Naive thymus-derived CD8-positive, alpha-beta T cell (primary cell): ENCODE measurements around the gene DCAF12. TPM values are rescaled to one million over a fixed set of nuclear protein-coding genes. Genes with fewer than 3 reads are reported as not detected.
"Not testable (repeated sequence)": the region's sequence is repeated elsewhere in the genome, so short reads cannot be mapped to it uniquely, and the experiment has no call there.

ENCODE experiments used
- ATAC-seq, 2 donors: fragments of 150-1000 bp; cut with Tn5 transposase in 1 of 2; sonication (Bioruptor Pico), chemical (Tn5 transposase) in 1 of 2; 1 replicate in 1 of 2; 2 replicates in 1 of 2; pipeline ENCODE4 v1.10.0; 2021; ENCODE audit warnings: mild to moderate bottlenecking in 2 of 2, moderate library complexity in 2 of 2
- POLR2A ChIA-PET: fragments of 350-600 bp; sonication (Branson Sonifier 250); formaldehyde crosslinking; loops from one replicate; lab custom pipeline; 2021; ENCODE audit warnings: antibody characterized with exemption; lab: Charles Lee
- DNase-seq, 10 donors: peaks; one replicate each; pipeline versions ENCODE4 v3.0.0 to v3.0.0-alpha.2; 2020 to 2022
- H3K27ac Mint-ChIP-seq, 10 donors: one replicate each; pipeline ENCODE4 v1.8.0; 2020 to 2022; ENCODE audit warnings: mild to moderate bottlenecking in 10 of 10, mixed read lengths in 10 of 10, moderate library complexity in 4 of 10, inconsistent platforms in 1 of 10
- H3K27me3 Mint-ChIP-seq, 5 donors: one replicate each; pipeline ENCODE4 v1.8.0; 2021 to 2022; ENCODE audit warnings: mixed read lengths in 5 of 5
- H3K36me3 Mint-ChIP-seq, 3 donors: one replicate each; pipeline ENCODE4 v1.8.0; 2020 to 2022; ENCODE audit warnings: mixed read lengths in 3 of 3, mild to moderate bottlenecking in 2 of 3, inconsistent platforms in 1 of 3
- H3K4me1 Mint-ChIP-seq, 4 donors: one replicate each; pipeline ENCODE4 v1.8.0; 2021 to 2022; ENCODE audit warnings: mixed read lengths in 4 of 4
- H3K4me3 Mint-ChIP-seq, 10 donors: one replicate each; pipeline ENCODE4 v1.8.0; 2020 to 2022; ENCODE audit warnings: mild to moderate bottlenecking in 10 of 10, mixed read lengths in 10 of 10, moderate library complexity in 6 of 10, inconsistent platforms in 1 of 10
- H3K9me3 Mint-ChIP-seq, 9 donors: one replicate each; pipeline ENCODE4 v1.8.0; 2020 to 2022; ENCODE audit warnings: mixed read lengths in 9 of 9, mild to moderate bottlenecking in 3 of 9, inconsistent platforms in 1 of 9, moderate library complexity in 1 of 9
- polyA plus RNA-seq, 3 donors: library from polyadenylated mRNA; unstranded; fragments of 300-500 nt; fragmentation: Illumina TruSeq; gene quantifications; one replicate each; pipeline ENCODE4 v1.2.3, GENCODE V29; 2021
- total RNA-seq, 8 experiments: library from RNA in 2 of 8; stranded (reverse) in 2 of 8; gene quantifications; one replicate each; pipeline ENCODE4 v1.2.3 and lab custom pipeline; 2021 to 2026

DCAF12 gene
- total and polyA plus RNA-seq, 5 experiments from 2014 or later, result 9.0 to 24.0 (median 14.8) TPM

GRCh38 chr9:34048727-34049629 is 77.5 kb downstream of the DCAF12 start, which contains the start of gene UBAP2:
Gene UBAP2 (minus strand): TSS chr9:34048887. CDS start chr9:34017148, 31,739 bp downstream.
- Mint-ChIP-seq H3K27ac (peak within 1 kb of the TSS; percentile 94 to 100 (median 99)), H3K4me1 (peaks cover 22 to 37% (median 33%) of the 10 kb centered on the region in 4 donors), H3K4me3 (peak within 1 kb of the TSS; percentile 95 to 100 (median 98)), H3K36me3 (peaks cover 0 to 4% (median 0%) of the 10 kb centered on the region in 3 donors), H3K9me3 (no peaks in the 10 kb centered on the region), H3K27me3 (peaks cover 0 to 2% (median 0%) of the 10 kb centered on the region in 5 donors)
- DNase-seq (peak; percentile 93 to 100 (median 96)), ATAC-seq (peak; percentile 85)
- POLR2A ChIA-PET, result interaction anchor here (0.9 to 2.0 kb wide), 9 partner anchors 16 to 759 kb away, joined by 3 to 8 read pairs (median 4); partner anchors contain the start of genes DCAF12, DNAI1, FAM219A and GALT

GRCh38 chr9:34047864-34048726 is 78.4 kb downstream of the DCAF12 start:
- Mint-ChIP-seq H3K27ac (peak overlapping the region; percentile 94 to 100 (median 99)), H3K36me3 (peaks cover 0 to 6% (median 0%) of the 10 kb centered on the region in 3 donors), H3K4me3 (peak overlapping the region; percentile 95 to 100 (median 98)), H3K9me3 (no peaks in the 10 kb centered on the region), H3K4me1 (peaks cover 22 to 37% (median 33%) of the 10 kb centered on the region in 4 donors), H3K27me3 (peaks cover 0 to 2% (median 0%) of the 10 kb centered on the region in 5 donors)
- ATAC-seq, result peak; percentile 15 to 17
- peak in 8 of 10 donors; percentile 19 to 71 (median 38) for DNase-seq
- POLR2A ChIA-PET, result interaction anchor here (0.6 to 2.0 kb wide), 9 partner anchors 13 to 758 kb away, joined by 3 to 8 read pairs (median 4); partner anchors contain the start of genes DCAF12, GALT, MYORG and UBAP1

- no peak for DNase-seq
- POLR2A ChIA-PET, result interaction anchor here (0.7 kb wide), 1 partner anchor 619 kb away, joined by 3 read pairs; a partner anchor contains a TSS
Measured at GRCh38 chr9:34046784-34047379, 79.6 kb downstream of the DCAF12 start.

GRCh38 chr9:34045903-34046302 is 80.6 kb downstream of the DCAF12 start:
- peaks cover 0 to 2% (median 0%) of the 10 kb centered on the region in 5 donors for H3K27me3 Mint-ChIP-seq
- peak overlapping the region in 3 of 10 donors; percentile 1 to 42 (median 3) for H3K4me3 Mint-ChIP-seq
- H3K4me1 Mint-ChIP-seq, result peaks cover 22 to 46% (median 33%) of the 10 kb centered on the region in 4 donors
- ATAC-seq, result no peak
- H3K9me3 Mint-ChIP-seq, result no peaks in the 10 kb centered on the region
- POLR2A ChIA-PET, result interaction anchor here (0.6 to 0.7 kb wide), 5 partner anchors 221 to 1004 kb away, joined by 3 to 6 read pairs (median 3); partner anchors contain the start of gene GALT
- H3K27ac Mint-ChIP-seq, result peak overlapping the region in 2 of 10 donors; percentile 21 to 77
- H3K36me3 Mint-ChIP-seq, result peaks cover 0 to 14% (median 1%) of the 10 kb centered on the region in 3 donors
- DNase-seq, result no peak

More at GRCh38 chr9:34046784-34047379, 79.6 kb downstream of the DCAF12 start:
- H3K4me1 Mint-ChIP-seq, result peaks cover 22 to 41% (median 33%) of the 10 kb centered on the region in 4 donors
- ATAC-seq, result no peak
- peak overlapping the region; percentile 15 to 99 (median 52) for H3K27ac Mint-ChIP-seq
- peaks cover 0 to 6% (median 0%) of the 10 kb centered on the region in 3 donors for H3K36me3 Mint-ChIP-seq
- H3K27me3 Mint-ChIP-seq, result peaks cover 0 to 2% (median 0%) of the 10 kb centered on the region in 5 donors
- peak overlapping the region; percentile 66 to 100 (median 96) for H3K4me3 Mint-ChIP-seq
- no peaks in the 10 kb centered on the region for H3K9me3 Mint-ChIP-seq

GRCh38 chr9:34042074-34042473 is 84.4 kb downstream of the DCAF12 start:
- ATAC-seq, result not testable (repeated sequence)
- peaks cover 0 to 19% (median 7%) of the 10 kb centered on the region in 3 donors for H3K36me3 Mint-ChIP-seq

GRCh38 chr9:34038851-34039250 is 87.6 kb downstream of the DCAF12 start:
- H3K4me3 Mint-ChIP-seq, H3K27me3 Mint-ChIP-seq, ATAC-seq, POLR2A ChIA-PET, DNase-seq, H3K9me3 Mint-ChIP-seq, H3K27ac Mint-ChIP-seq: not testable (repeated sequence)
- H3K4me1 Mint-ChIP-seq, result peaks cover 6 to 28% (median 7%) of the 10 kb centered on the region in 4 donors
- H3K36me3 Mint-ChIP-seq, result peaks cover 0 to 23% (median 7%) of the 10 kb centered on the region in 3 donors

More at GRCh38 chr9:34042074-34042473, 84.4 kb downstream of the DCAF12 start:
- not testable (repeated sequence) for DNase-seq, H3K27me3 Mint-ChIP-seq, H3K9me3 Mint-ChIP-seq, H3K4me3 Mint-ChIP-seq
- Mint-ChIP-seq H3K27ac (peak overlapping the region in 1 of 10 donors; percentile 33), H3K4me1 (peaks cover 8 to 30% (median 14%) of the 10 kb centered on the region in 4 donors)
- POLR2A ChIA-PET, result interaction anchor here (0.7 kb wide), 1 partner anchor 466 kb away, joined by 3 read pairs; no protein-coding TSS in a partner anchor

GRCh38 chr9:34037626-34038025 is 88.9 kb downstream of the DCAF12 start:
- Mint-ChIP-seq H3K27ac (no peak overlapping the region), H3K4me1 (peaks cover 9 to 28% (median 12%) of the 10 kb centered on the region in 4 donors), H3K27me3 (no peaks in the 10 kb centered on the region), H3K36me3 (peaks cover 0 to 21% (median 7%) of the 10 kb centered on the region in 3 donors), H3K4me3 (no peak overlapping the region), H3K9me3 (no peaks in the 10 kb centered on the region)
- DNase-seq (no peak), ATAC-seq (no peak)
- POLR2A ChIA-PET, result interaction anchor here (0.6 kb wide), 1 partner anchor 34 kb away, joined by 4 read pairs; no protein-coding TSS in a partner anchor

- POLR2A ChIA-PET, result no interaction called here
- Mint-ChIP-seq H3K36me3 (peaks cover 0 to 27% (median 11%) of the 10 kb centered on the region in 3 donors), H3K9me3 (no peaks in the 10 kb centered on the region), H3K4me1 (peaks cover 13 to 30% (median 17%) of the 10 kb centered on the region in 4 donors), H3K27ac (no peak overlapping the region), H3K4me3 (no peak overlapping the region), H3K27me3 (no peaks in the 10 kb centered on the region)
- DNase-seq (no peak), ATAC-seq (no peak)
Measured at GRCh38 chr9:34036625-34037024, 89.9 kb downstream of the DCAF12 start.

Other genes with a start within 250 kb of the DCAF12 start
- 10 to 100 TPM; 38.4 to 39.5 TPM for gene UBAP2, start 77.8 kb downstream of the DCAF12 start, total RNA-seq
- 10 to 100 TPM in 2 of 3 donors, 1 to 10 TPM in 1; 7.1 to 16.7 (median 14.9) TPM for gene UBAP2, start 77.8 kb downstream of the DCAF12 start, polyA plus RNA-seq
- 10 to 100 TPM; 38.9 to 40.2 TPM for gene UBAP1, start 52.3 kb upstream of the DCAF12 start, total RNA-seq
- gene UBAP1, start 52.3 kb upstream of the DCAF12 start, polyA plus RNA-seq, result 10 to 100 TPM; 36.3 to 48.1 (median 36.5) TPM
- gene KIF24, start 202.6 kb upstream of the DCAF12 start, total RNA-seq, result under 1 TPM; 0.19 to 0.44 TPM
- gene KIF24, start 202.6 kb upstream of the DCAF12 start, polyA plus RNA-seq, result not detected
- gene NUDT2, start 202.9 kb upstream of the DCAF12 start, total RNA-seq, result 10 to 100 TPM; 18.9 to 19.3 TPM
- 10 to 100 TPM; 28.0 to 71.2 (median 35.1) TPM for gene NUDT2, start 202.9 kb upstream of the DCAF12 start, polyA plus RNA-seq